HG03103 (cell line): ENCODE results near the gene MYO1C.
"Not testable (repeated sequence)": the region's sequence is repeated elsewhere in the genome, so short reads cannot be mapped to it uniquely, and the experiment has no call there.

ENCODE experiments used
- ATAC-seq: cut with Tn5 transposase; IDR thresholded peaks from one replicate; pipeline ENCODE4 v1.9.1; 2021; ENCODE audit warnings: low read depth; ENCODE audit not compliant: unreplicated experiment

MYO1C gene

DNA sequence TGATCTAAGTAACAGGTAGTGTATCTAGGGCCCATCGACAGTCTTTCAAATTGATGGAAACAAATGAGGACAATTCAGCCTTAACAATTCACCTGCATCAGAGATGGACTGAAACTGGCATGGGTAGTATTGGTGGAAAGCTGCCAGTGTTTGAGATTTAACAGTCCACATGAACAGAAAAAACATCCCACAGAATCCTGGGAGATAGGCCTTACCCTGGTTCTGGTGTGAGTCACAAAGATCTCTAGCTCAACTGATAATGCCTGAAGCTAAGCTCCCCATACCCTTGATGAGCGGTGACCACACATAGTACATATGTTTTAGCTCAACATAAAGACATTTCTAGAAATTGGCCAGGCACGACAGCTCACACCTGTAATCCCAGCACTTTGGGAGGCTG is 58.3 kb downstream of the MYO1C start:
- ATAC-seq: no peak

DNA sequence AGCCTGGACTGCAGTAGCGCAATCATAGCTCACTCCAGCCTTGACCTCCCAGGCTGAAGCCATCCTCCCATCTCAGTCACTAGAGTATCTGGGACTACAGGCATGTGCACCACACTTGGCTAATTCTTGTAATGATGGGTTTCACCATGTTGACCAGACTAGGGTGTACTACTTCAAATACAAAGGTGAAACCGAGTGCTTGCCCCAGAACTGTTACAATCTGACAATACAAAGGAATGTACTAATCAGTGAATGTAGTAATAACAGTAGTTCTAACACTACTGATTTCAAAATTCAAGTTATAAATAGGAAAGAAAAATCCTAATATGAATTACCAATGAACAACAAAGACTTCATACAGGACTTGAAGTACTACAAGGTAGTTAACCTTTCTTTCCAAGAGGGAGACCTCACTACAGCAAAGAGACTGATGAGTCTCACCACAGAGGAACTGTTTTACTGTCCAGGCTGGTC is 60.8 kb downstream of the MYO1C start:
- no peak for ATAC-seq

DNA sequence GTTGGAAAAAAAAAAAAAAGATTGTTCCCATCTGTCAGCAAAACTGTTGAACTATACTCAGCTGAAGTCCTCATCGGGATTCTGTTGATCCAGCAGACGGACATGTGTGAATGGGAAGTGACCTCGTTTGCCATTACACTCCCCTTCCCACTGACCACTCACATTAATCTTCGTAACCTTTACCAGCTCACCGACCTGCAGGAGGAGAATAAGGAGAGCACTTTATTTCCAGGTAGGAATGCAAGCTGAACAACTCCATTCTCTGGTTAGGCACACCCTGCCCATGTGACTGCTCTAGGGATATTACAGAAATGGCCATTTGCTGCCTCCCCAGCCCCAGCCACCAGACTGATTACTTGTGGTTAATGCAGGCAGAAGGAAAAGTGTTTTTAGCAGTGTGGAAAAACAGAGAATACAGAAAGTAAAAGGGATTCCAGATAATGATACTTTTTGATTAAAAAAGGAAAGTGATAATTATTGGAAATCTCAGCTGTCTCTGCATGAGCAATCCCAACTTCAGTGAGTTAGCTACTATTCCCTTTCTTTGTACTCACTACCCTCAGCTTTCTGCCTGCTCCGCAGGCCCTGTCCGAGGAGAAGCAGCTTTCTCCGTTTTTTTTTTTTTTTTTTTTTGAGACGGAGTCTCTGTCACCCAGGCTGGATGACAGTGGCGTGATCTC is 68.9 kb downstream of the MYO1C start:
- no peak for ATAC-seq

DNA sequence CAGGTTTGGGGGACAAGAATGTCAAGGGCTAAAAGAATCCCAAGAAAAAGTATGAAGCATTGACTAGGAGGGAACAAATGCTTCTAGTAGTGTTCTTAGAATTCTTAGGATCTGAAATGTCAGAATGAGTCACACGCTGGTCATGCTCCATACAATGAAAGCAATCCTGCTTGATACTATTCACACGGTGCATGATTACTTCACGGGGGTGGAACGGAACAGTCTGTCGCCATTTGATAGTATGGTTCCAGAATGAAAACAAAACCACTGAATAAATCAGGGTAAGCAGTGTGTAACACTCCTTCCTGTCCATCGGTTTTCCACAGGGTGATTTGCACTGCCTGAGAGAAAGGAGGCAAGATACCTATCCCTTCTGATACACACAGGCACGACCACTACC is 69.6 kb downstream of the MYO1C start:
- no peak for ATAC-seq

DNA sequence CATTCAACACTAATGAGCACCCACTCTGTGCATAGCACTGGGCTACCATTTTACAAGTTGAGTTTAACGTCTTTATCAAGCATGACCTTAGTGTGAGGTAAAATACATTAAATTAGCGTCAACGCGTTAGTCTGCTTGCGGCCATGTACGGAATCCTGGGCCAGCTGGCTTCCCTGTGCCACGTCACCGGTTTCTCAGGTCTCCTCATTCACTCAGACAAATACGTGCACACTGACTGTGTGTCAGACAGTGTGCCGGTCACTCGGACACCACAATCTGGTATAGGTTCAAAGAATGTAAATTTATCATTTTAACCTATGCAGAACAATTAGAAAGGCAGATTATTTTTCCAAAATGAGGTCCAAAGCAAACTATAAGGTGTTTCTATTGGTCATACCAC is 71.0 kb downstream of the MYO1C start:
- no peak for ATAC-seq

DNA sequence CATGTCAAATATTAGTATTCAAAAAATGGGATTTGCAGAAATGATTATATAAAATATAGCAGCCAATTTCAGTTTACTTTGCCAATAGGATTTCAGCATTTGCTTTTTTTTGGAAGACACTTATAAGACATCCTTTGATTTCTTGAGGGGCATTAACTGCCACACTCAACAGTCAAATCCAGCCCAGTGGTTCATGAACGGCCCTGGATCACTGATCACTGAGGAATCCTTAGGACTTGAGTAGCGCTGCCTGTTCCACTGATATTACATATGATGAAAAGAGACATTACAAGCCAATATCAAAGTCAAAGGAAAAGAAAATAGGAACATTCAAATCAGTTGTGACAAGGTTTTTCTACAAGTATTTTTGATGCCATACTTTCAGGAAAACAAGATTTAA is 71.5 kb downstream of the MYO1C start:
- no peak for ATAC-seq

DNA sequence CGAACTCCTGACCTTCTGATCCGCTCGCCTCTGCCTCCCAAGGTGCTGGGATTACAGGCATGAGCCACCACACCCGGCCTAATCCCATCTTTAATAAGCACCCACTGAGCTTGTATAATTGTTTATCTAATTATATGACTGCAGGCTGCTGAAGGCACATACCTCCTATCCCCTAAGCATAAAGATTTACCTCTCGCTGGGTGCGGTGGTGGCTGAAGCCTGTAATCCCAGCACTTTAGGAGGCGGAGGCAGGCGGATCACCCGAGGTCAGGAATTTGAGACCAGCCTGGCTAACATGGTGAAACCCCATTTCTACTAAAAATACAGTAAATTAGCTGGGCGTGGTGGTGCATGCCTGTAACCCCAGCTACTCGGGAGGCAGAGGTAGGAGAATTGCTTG is 72.3 kb downstream of the MYO1C start:
- ATAC-seq: no peak

DNA sequence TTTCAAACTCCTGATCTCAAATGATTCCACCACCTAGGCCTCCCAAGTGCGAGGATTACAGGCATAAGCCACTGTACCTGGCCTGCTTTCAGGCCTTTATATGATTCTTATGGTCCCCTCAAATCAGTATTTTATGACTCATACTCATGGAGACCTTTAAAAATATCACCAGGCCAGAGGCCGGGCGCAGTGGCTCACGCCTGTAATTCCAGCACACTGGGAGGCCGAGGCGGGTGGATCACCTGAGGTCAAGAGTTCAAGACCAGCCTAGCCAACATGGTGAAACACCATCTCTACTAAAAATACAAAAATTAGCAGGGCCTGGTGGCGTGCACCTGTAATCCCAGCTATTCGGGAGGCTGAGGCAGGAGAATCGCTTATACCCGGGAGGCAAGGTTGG is 74.0 kb downstream of the MYO1C start:
- ATAC-seq: not testable (repeated sequence)

DNA sequence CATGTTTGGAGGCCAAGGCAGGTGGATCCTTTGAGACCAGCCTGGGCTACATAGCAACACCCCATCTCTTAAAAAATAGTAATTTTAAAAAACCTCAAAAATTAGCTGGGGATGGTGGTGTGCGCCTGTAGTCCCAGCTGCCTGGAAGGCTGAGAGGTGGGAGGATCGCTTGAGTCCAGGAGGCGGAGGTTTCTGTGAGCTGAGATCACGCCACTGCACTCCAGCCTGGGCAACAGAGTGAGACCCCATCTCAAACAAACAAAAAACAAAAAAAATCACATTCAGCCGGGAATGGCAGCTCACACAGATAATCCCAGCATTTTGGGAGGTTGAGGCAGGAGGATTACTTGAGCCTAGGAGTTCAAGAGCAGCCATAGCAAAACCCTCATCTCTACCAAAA is 76.1 kb downstream of the MYO1C start:
- no peak for ATAC-seq

DNA sequence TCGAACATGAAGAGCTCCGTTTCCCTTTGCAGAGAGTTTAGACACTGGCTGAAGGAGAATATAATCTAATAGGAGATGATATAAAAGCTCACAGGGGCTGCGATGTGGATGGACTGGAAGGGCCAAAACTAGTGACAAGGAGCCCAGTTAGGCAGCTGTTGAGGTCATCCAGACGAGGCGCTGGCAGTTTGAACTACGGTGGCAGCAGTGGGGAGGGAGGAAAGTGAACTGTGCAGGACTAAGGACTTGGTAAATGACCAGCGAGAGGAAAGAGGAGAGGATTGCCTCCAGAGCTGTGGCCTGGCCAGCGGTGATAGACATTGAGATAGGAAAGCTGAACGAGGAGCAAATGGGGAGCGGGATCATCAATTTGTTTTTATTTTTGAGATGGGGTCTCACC is 77.9 kb downstream of the MYO1C start:
- ATAC-seq: no peak
